Epithelial cell of proximal tubule (primary cell): ENCODE measurements around the gene MAD2L1BP. TPM values are rescaled to one million over a fixed set of nuclear protein-coding genes. Genes with fewer than 3 reads are reported as not detected.

Source experiments
- DNase-seq: peaks from one replicate; pipeline ENCODE4 v3.0.0-alpha.2; 2011; ENCODE audit warnings: low read depth
- H3K4me3 ChIP-seq: 2 replicates; pipeline ENCODE4 v1.5.1; 2011; ENCODE audit warnings: low read depth, mild to moderate bottlenecking, low read length
- total RNA-seq: library from RNA; depleted of rRNA; stranded (reverse); fragments of >200 nt; gene quantifications from 2 replicates; pipeline ENCODE4 v1.2.3, GENCODE V29; 2015
- TF ChIP-seq, protein P1 (sequence below): conservative IDR thresholded peaks from 2 replicates; pipeline ENCODE4 v1.5.1; 2012; ENCODE audit warnings: low read depth, mild to moderate bottlenecking, low read length

Gene MAD2L1BP
- total RNA-seq, 1 donor from 2014 or later = 41.8 TPM

DNA sequence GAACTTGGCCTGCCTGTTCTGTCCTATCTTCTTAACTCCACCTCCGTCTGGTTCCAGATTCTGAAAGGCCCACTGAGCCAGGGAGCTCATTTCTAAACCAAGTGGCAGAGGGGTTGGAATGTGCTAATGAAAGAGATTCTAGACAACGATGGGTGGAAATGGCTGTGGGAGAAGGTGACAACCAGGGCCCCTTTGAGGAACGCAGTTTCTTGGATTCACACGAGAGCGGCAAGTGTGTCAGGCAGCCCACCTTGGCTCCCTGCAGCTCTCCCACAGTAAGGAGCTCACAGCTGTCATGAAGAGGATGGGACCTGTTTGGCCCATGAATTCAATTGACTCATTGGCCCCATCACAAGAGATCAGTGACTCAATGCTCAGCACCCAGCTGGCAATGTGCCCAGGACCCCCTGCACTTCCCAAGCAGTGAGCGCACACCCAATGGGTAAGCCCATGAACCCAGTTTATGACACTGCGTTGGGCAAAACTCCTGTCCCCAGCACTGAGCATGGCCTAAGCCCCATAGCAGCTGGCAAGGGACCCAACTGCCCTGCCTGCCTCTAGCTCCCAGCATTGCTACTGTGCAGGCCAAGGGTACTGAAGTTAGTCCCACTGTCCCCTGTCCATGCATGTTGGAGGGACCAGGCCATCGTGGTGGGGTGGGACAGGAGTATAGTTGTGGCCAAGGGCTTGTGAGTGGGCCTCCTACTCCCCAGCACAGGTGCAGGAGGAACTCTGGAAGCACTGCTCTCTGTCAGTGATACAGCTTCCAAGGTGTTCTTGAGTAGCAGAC is 35.6 kb downstream of the MAD2L1BP start:
- no peak for DNase-seq
- H3K4me3 ChIP-seq = no peak overlapping the region
- TF ChIP-seq, protein P1, sequence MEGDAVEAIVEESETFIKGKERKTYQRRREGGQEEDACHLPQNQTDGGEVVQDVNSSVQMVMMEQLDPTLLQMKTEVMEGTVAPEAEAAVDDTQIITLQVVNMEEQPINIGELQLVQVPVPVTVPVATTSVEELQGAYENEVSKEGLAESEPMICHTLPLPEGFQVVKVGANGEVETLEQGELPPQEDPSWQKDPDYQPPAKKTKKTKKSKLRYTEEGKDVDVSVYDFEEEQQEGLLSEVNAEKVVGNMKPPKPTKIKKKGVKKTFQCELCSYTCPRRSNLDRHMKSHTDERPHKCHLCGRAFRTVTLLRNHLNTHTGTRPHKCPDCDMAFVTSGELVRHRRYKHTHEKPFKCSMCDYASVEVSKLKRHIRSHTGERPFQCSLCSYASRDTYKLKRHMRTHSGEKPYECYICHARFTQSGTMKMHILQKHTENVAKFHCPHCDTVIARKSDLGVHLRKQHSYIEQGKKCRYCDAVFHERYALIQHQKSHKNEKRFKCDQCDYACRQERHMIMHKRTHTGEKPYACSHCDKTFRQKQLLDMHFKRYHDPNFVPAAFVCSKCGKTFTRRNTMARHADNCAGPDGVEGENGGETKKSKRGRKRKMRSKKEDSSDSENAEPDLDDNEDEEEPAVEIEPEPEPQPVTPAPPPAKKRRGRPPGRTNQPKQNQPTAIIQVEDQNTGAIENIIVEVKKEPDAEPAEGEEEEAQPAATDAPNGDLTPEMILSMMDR = no peak

DNA sequence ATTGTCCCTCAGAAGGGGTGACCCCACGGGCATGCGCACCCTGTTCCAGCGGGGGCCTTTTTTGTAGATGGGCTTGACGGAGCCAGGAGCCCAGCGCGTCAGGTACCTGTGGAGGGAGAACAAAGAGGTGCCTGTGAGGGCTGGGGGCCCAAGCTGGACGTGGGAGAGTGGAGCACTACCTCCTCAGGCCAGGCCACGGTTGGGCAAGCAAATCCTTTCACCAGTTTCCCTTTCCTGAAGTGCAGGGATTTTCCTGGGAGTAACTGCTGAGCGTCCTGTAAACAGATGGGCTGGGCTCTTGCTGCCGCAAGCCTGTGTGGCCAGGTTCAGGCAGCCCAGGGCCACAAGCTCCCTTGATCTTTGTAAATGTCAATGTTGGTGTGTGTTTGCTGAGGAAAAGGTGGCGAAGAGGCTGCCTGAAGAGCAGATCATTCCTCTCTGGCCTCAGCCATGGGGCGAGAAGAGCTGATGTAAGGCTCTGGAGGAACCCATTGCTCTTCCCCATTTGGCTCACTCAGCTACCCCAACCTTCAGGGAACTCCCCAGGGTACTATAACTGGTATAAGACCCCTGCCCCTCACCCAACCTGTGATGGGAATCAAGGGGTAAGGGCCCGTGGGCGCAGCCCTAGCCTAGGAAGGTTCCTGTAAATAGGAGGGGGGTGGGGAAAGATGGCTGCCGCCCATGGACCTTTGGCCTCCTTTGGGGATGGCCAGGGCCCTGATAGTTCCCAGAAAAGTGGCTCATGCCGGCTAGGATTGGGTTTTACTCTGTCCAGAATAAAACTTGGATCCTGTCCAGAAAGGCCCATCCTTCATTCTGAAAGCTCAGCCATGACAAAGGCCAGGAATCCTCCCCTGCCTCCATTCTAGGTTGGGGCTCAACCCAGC is 36.4 kb downstream of the MAD2L1BP start:
- DNase-seq = no peak
- TF ChIP-seq, protein P1 = no peak
- H3K4me3 ChIP-seq = no peak overlapping the region

DNA sequence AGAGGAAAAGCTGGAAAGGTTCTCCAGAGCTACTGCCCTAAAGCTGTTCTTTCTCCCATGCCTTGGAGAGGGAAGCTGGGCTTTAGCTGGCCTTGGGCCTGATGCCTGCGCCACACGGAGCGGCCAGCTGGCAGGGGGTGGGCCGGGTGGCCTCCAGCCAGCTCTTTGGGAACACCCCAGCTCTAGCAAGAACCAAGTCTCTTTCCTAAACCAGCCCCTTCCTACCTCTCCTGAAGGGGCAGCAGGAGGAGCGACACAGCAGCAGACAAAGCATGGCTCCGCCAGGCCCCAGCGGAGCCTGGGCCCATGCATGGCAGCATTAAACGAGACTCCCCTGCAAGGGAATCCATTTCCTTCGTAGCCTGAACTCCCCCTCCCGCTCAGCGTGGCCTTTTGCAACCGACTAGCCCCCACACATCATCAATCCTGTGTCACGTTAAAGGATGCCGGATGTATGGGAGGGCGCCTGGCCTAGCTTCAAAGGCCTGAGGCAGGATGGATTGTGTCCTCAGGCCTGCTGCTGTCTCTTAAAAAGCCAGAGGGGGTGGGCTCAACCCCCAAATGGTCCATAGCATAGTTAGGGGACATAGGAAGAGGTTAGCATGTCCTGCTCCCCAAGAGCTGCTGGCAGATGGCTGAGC is 37.9 kb downstream of the MAD2L1BP start:
- no peak for DNase-seq
- TF ChIP-seq, protein P1 = no peak
- no peak overlapping the region for H3K4me3 ChIP-seq

DNA sequence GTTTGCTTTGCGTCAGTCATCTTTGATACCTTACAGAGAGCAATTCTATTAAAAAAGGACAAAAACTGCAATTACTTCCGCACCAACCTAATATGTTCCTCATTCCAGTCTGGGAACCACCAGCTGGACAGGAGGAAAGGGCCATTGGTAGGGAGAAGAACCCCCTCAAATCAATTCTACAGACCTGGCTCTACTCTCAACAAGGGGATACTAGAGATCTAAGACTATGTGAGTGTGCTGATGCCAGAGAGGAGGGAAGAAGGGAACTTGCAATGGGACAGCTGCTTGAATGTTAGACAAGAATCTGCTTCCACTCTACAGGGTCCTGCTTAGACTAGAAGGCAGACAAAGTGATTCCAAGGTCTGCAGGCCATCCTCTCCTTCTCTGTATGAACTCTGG is 38.7 kb downstream of the MAD2L1BP start:
- H3K4me3 ChIP-seq = no peak overlapping the region
- TF ChIP-seq, protein P1 = no peak
- DNase-seq = no peak

DNA sequence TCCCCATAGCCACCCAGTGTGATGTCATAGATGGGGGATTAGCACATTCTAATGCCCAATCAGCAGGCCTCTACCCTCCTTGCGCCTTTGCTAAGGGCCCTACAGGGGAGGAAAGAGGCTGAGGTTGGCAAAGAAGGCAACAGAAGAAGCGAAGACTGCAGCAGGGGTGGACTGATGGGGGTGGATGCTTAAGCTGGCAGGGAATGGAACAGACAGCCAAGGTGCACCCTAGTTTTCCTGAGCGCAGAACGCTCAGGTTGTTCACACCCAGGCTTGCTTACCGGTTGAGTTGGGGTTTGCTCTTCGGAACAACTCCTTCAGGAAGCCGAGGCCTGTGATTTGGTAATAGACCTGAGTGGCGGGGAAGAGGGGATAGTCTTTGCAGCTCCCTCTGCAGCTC is 39.3 kb downstream of the MAD2L1BP start:
- no peak overlapping the region for H3K4me3 ChIP-seq
- TF ChIP-seq, protein P1 = no peak
- DNase-seq = no peak

DNA sequence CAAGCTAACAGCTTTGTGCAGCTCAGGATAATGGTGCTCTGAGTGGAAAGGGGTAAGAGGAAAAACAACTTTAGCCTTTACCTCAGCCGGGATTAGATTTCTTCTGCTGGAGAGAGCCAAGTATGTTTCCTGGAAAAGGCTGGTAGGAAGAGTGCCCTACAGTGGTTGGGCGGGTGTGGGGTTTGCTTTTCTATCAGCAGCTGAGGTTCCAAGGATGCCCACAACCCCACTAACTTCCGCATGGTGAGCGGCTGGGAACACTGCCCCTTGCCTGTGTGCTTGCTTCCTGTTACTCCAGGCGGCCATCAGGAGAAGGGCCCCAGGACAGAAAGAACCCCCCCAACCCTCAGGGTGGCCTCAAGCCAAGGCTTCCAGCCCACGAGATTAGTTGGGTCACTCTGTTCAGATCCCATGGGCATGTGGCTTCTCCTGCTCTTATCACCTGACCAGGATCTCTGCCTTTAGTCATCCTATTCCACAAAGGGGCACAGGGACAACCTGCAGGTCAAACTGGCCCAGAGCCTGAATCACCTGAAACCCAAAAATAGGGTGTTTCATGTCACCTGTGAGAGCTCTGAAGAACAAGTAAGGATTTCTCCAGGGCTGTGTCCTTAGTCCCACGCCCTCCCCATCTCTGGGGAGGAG is 41.4 kb downstream of the MAD2L1BP start:
- TF ChIP-seq, protein P1 = no peak
- no peak for DNase-seq
- no peak overlapping the region for H3K4me3 ChIP-seq
